HEK293 (cell line): ENCODE results near the gene SLC25A6.

Experiments
- EGR2 ChIP-seq: fragments of 450-650 bp; formaldehyde crosslinking; IDR thresholded peaks from 2 replicates; pipeline ENCODE4 v1.5.1; 2016; ENCODE audit warnings: low read depth, missing biosample characterization, missing genetic modification characterization
- ELK4 ChIP-seq: IDR thresholded peaks from 2 replicates; pipeline ENCODE4 v1.6.1; 2011; ENCODE audit warnings: mild to moderate bottlenecking, low read depth, low read length, borderline replicate concordance
- FEZF1 ChIP-seq: fragments of 450-650 bp; formaldehyde crosslinking; IDR thresholded peaks from 2 replicates; pipeline ENCODE4 v1.5.1; 2016; ENCODE audit warnings: missing biosample characterization, missing genetic modification characterization
- PRDM4 ChIP-seq: fragments of 450-650 bp; formaldehyde crosslinking; IDR thresholded peaks from 2 replicates; pipeline ENCODE4 v1.5.1; 2017; ENCODE audit warnings: missing biosample characterization, missing genetic modification characterization
- WT1 ChIP-seq: fragments of 450-650 bp; formaldehyde crosslinking; IDR thresholded peaks from 2 replicates; pipeline ENCODE4 v1.5.1; 2016; ENCODE audit warnings: missing biosample characterization, missing genetic modification characterization
- ZBTB48 ChIP-seq: fragments of 450-650 bp; formaldehyde crosslinking; IDR thresholded peaks from 2 replicates; pipeline ENCODE4 v1.5.1; 2016; ENCODE audit warnings: missing biosample characterization, missing genetic modification characterization
- ZFHX2 ChIP-seq: fragments of 450-650 bp; formaldehyde crosslinking; conservative IDR thresholded peaks from 2 replicates; pipeline ENCODE4 v1.5.1; 2016; ENCODE audit warnings: missing biosample characterization, missing genetic modification characterization
- ZNF133 ChIP-seq: fragments of 450-650 bp; formaldehyde crosslinking; IDR thresholded peaks from 2 replicates; pipeline ENCODE4 v1.5.1; 2016; ENCODE audit warnings: missing biosample characterization, missing genetic modification characterization
- ZNF148 ChIP-seq: fragments of 450-650 bp; formaldehyde crosslinking; IDR thresholded peaks from 2 replicates; pipeline ENCODE4 v1.5.0; 2017; ENCODE audit warnings: missing biosample characterization, missing genetic modification characterization, borderline replicate concordance
- ZNF19 ChIP-seq: fragments of 450-650 bp; formaldehyde crosslinking; IDR thresholded peaks from 2 replicates; pipeline ENCODE4; 2016; ENCODE audit warnings: missing biosample characterization, missing genetic modification characterization, low read depth
- ZNF221 ChIP-seq: fragments of 450-650 bp; formaldehyde crosslinking; IDR thresholded peaks from 2 replicates; pipeline ENCODE4 v1.5.1; 2017; ENCODE audit warnings: missing biosample characterization, missing genetic modification characterization, borderline replicate concordance
- ZNF311 ChIP-seq: fragments of 450-650 bp; formaldehyde crosslinking; IDR thresholded peaks from 2 replicates; pipeline ENCODE4 v1.5.1; 2017; ENCODE audit warnings: missing biosample characterization, missing genetic modification characterization, borderline replicate concordance
- ZNF341 ChIP-seq: fragments of 450-650 bp; formaldehyde crosslinking; IDR thresholded peaks from 2 replicates; pipeline ENCODE4; 2016; ENCODE audit warnings: low read depth, missing biosample characterization, missing genetic modification characterization
- ZNF398 ChIP-seq: fragments of 450-650 bp; formaldehyde crosslinking; IDR thresholded peaks from 2 replicates; pipeline ENCODE4 v1.5.1; 2017; ENCODE audit warnings: missing biosample characterization, missing genetic modification characterization
- ZNF449 ChIP-seq: fragments of 450-650 bp; formaldehyde crosslinking; IDR thresholded peaks from 2 replicates; pipeline ENCODE4 v1.5.1; 2017; ENCODE audit warnings: missing biosample characterization, mild to moderate bottlenecking, missing genetic modification characterization, moderate library complexity
- ZNF473 ChIP-seq: fragments of 450-650 bp; formaldehyde crosslinking; IDR thresholded peaks from 2 replicates; pipeline ENCODE4 v1.5.1; 2017; ENCODE audit warnings: missing biosample characterization, missing genetic modification characterization
- ZNF521 ChIP-seq: fragments of 450-650 bp; formaldehyde crosslinking; IDR thresholded peaks from 2 replicates; pipeline ENCODE4 v1.5.1; 2017; ENCODE audit warnings: missing biosample characterization, mild to moderate bottlenecking, missing genetic modification characterization
- ZNF626 ChIP-seq: fragments of 450-650 bp; sonication (Bioruptor Pico); formaldehyde crosslinking; IDR thresholded peaks from 2 replicates; pipeline ENCODE4 v1.5.1; 2018; ENCODE audit warnings: missing biosample characterization, missing genetic modification characterization, inconsistent platforms
- ZSCAN16 ChIP-seq: fragments of 450-650 bp; formaldehyde crosslinking; IDR thresholded peaks from 2 replicates; pipeline ENCODE4 v1.5.1; 2016; ENCODE audit warnings: missing biosample characterization, missing genetic modification characterization
- ZSCAN30 ChIP-seq: fragments of 450-650 bp; IDR thresholded peaks from 2 replicates; pipeline ENCODE4 v1.5.1; 2018; ENCODE audit warnings: missing biosample characterization, mild to moderate bottlenecking, missing genetic modification characterization, moderate library complexity
- ZSCAN5A ChIP-seq: fragments of 450-650 bp; formaldehyde crosslinking; IDR thresholded peaks from 2 replicates; pipeline ENCODE4 v1.5.1; 2016; ENCODE audit warnings: missing biosample characterization, missing genetic modification characterization
- TF ChIP-seq, protein P1 (sequence below): fragments of 450-650 bp; formaldehyde crosslinking; IDR thresholded peaks from 2 replicates; pipeline ENCODE4 v1.5.1; 2016; ENCODE audit warnings: missing biosample characterization, missing genetic modification characterization, borderline replicate concordance
- TF ChIP-seq, protein P2 (sequence below): fragments of 450-650 bp; formaldehyde crosslinking; IDR thresholded peaks from 2 replicates; pipeline ENCODE4 v1.5.1; 2016; ENCODE audit warnings: missing biosample characterization, missing genetic modification characterization

SLC25A6 gene

GRCh38 chrX:1424147-1424851, 32.4 kb upstream of the SLC25A6 start (continued):
- TF ChIP-seq PRDM4 (tag by site-specific recombination) (no peak), FEZF1 (tag by site-specific recombination) (no peak), ZNF311 (tag by site-specific recombination) (no peak), EGR2 (tag by site-specific recombination) (peak; percentile 75), ZNF133 (tag by site-specific recombination) (no peak), ZSCAN16 (tag by site-specific recombination) (no peak), ZNF473 (tag by site-specific recombination) (0 out of 2 replicates have a peak, but pooled peaks have one; percentile 41), ZNF449 (tag by site-specific recombination) (no peak), ZBTB48 (tag by site-specific recombination) (no peak), ZNF521 (no peak), ZNF626 (tag by site-specific recombination) (no peak), ZNF148 (tag by site-specific recombination) (no peak), ZNF398 (tag by site-specific recombination) (no peak), ELK4 (no peak), ZSCAN30 (no peak), ZFHX2 (tag by site-specific recombination) (0 out of 2 replicates have a peak, but pooled peaks have one; percentile 26), WT1 (tag by site-specific recombination) (no peak), ZNF341 (no peak), ZNF19 (tag by site-specific recombination) (no peak), ZSCAN5A (tag by site-specific recombination) (no peak), ZNF221 (no peak)
- TF ChIP-seq, protein P1, sequence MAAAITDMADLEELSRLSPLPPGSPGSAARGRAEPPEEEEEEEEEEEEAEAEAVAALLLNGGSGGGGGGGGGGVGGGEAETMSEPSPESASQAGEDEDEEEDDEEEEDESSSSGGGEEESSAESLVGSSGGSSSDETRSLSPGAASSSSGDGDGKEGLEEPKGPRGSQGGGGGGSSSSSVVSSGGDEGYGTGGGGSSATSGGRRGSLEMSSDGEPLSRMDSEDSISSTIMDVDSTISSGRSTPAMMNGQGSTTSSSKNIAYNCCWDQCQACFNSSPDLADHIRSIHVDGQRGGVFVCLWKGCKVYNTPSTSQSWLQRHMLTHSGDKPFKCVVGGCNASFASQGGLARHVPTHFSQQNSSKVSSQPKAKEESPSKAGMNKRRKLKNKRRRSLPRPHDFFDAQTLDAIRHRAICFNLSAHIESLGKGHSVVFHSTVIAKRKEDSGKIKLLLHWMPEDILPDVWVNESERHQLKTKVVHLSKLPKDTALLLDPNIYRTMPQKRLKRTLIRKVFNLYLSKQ (tag by site-specific recombination): 0 out of 2 replicates have a peak, but pooled peaks have one; percentile 42
- TF ChIP-seq, protein P2, sequence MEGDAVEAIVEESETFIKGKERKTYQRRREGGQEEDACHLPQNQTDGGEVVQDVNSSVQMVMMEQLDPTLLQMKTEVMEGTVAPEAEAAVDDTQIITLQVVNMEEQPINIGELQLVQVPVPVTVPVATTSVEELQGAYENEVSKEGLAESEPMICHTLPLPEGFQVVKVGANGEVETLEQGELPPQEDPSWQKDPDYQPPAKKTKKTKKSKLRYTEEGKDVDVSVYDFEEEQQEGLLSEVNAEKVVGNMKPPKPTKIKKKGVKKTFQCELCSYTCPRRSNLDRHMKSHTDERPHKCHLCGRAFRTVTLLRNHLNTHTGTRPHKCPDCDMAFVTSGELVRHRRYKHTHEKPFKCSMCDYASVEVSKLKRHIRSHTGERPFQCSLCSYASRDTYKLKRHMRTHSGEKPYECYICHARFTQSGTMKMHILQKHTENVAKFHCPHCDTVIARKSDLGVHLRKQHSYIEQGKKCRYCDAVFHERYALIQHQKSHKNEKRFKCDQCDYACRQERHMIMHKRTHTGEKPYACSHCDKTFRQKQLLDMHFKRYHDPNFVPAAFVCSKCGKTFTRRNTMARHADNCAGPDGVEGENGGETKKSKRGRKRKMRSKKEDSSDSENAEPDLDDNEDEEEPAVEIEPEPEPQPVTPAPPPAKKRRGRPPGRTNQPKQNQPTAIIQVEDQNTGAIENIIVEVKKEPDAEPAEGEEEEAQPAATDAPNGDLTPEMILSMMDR (tag by site-specific recombination): no peak
